Esophagus muscularis mucosa (tissue), 4 donors: ENCODE results near the gene TOR1B. TPM values are rescaled to one million over a fixed set of nuclear protein-coding genes. Genes with fewer than 3 reads are reported as not detected.

Experiments used
- DNase-seq: peaks from one replicate; pipeline ENCODE4 v3.0.0-alpha.2; 2017; ENCODE audit errors: extremely low spot score
- H3K27ac ChIP-seq, 4 donors: fragments of 200-600 bp; sonication (generic); replicated peaks in 1 of 4; 1 replicate in 3 of 4; 2 replicates in 1 of 4; pipeline ENCODE4 v1.5.1; 2016 to 2019; ENCODE audit warnings: mild to moderate bottlenecking in 1 of 4
- H3K27me3 ChIP-seq, 4 donors: fragments of 200-600 bp; sonication (generic); one replicate each; pipeline versions ENCODE4 v1.5.1 to v1.6.0; 2016 to 2019
- H3K36me3 ChIP-seq, 4 donors: fragments of 200-600 bp; sonication (generic); one replicate each; pipeline ENCODE4 v1.5.1; 2016 to 2019
- H3K4me1 ChIP-seq, 4 donors: fragments of 200-600 bp; sonication (generic); one replicate each; pipeline ENCODE4 v1.5.1; 2016 to 2019
- H3K4me3 ChIP-seq, 4 donors: fragments of 200-600 bp; sonication (generic); 1 replicate in 2 of 4; 2 replicates in 2 of 4; pipeline ENCODE4 v1.5.1; 2016 to 2019; ENCODE audit warnings: mild to moderate bottlenecking in 4 of 4, moderate library complexity in 1 of 4
- H3K9me3 ChIP-seq, 4 donors: fragments of 200-600 bp; sonication (generic); 1 replicate in 3 of 4; 2 replicates in 1 of 4; pipeline ENCODE4 v1.5.1; 2016 to 2019
- CTCF ChIP-seq, 3 experiments: fragments of 200-600 bp in 2 of 3; fragments of 450-650 bp in 1 of 3; sonication (generic) in 2 of 3; IDR thresholded peaks; one replicate each; pipeline ENCODE4 v1.5.1; 2017 to 2019; ENCODE audit warnings: antibody characterized with exemption in 3 of 3, mild to moderate bottlenecking in 2 of 3, moderate library complexity in 1 of 3
- EP300 ChIP-seq: sonication (generic); formaldehyde crosslinking; IDR thresholded peaks from one replicate; pipeline ENCODE4 v1.6.1; 2017; ENCODE audit warnings: antibody characterized with exemption
- POLR2A ChIP-seq: fragments of 450-650 bp; IDR thresholded peaks from one replicate; pipeline ENCODE4 v1.6.1; 2017; ENCODE audit warnings: antibody characterized with exemption, moderate library complexity, mild to moderate bottlenecking, low read depth
- POLR2AphosphoS5 ChIP-seq, 2 donors: sonication (generic); formaldehyde crosslinking; IDR thresholded peaks; one replicate each; pipeline ENCODE4 v1.6.1; 2017; ENCODE audit warnings: antibody characterized with exemption in 2 of 2
- WGBS: methylation state at CpG from one replicate; pipeline ENCODE4 v1.1.5; 2018; 5-methylcytosine and 5-hydroxymethylcytosine counted together
- intact Hi-C: fragments of 100-400 bp; cut with DNase I; formaldehyde crosslinking; loops from one replicate; pipeline ENCODE4 v1.15.1; 2023
- total RNA-seq, 4 donors: library from RNA; depleted of rRNA; stranded (reverse); fragments of >200 nt; gene quantifications; one replicate each; pipeline versions ENCODE4 v1.1.0 to v1.2.1, GENCODE V29; 2016

TOR1B gene
- total RNA-seq, 4 donors from 2014 or later, result 24.5 to 29.0 (median 26.0) TPM

GRCh38 chr9:129838707-129839259 lies 35.8 kb downstream of the TOR1B start:
- peaks cover 0 to 8% (median 7%) of the 10 kb centered on the region in 4 donors for H3K36me3 ChIP-seq
- intact Hi-C loops, result no loop called here
- no peak for TF ChIP-seq POLR2AphosphoS5 (IDR thresholded peaks at IDR 0.05)
- TF ChIP-seq CTCF (IDR thresholded peaks at IDR 0.05), result no peak
- no peak for TF ChIP-seq POLR2A
- TF ChIP-seq EP300, result no peak
- peaks cover 25 to 55% (median 50%) of the 10 kb centered on the region in 4 donors for H3K4me1 ChIP-seq
- WGBS, result 81% methylated on average over 12 of the region's 12 CpGs
- no peaks in the 10 kb centered on the region for H3K27me3 ChIP-seq
- no peak for DNase-seq
- H3K27ac ChIP-seq, result no peak overlapping the region
- H3K4me3 ChIP-seq, result no peak overlapping the region
- no peaks in the 10 kb centered on the region for H3K9me3 ChIP-seq

- H3K9me3 ChIP-seq, result no peaks in the 10 kb centered on the region
- DNase-seq, result no peak
- H3K27ac ChIP-seq, result peak overlapping the region in 1 of 4 donors; percentile 26
- intact Hi-C loops, result no loop called here
- no peak overlapping the region for H3K4me3 ChIP-seq
- WGBS, result 69% methylated on average over 10 of the region's 10 CpGs
- no peaks in the 10 kb centered on the region for H3K27me3 ChIP-seq
- peaks cover 0 to 11% (median 8%) of the 10 kb centered on the region in 4 donors for H3K36me3 ChIP-seq
- H3K4me1 ChIP-seq, result peaks cover 19 to 48% (median 43%) of the 10 kb centered on the region in 4 donors
- no peak for TF ChIP-seq EP300
- no peak for TF ChIP-seq POLR2AphosphoS5 (IDR thresholded peaks at IDR 0.05)
- no peak for TF ChIP-seq POLR2A
- no peak for TF ChIP-seq CTCF (IDR thresholded peaks at IDR 0.05)
These were observed 36.5 kb downstream of the TOR1B start for GRCh38 chr9:129839324-129840023.

GRCh38 chr9:129840034-129840433 lies 37.0 kb downstream of the TOR1B start:
- Histone ChIP-seq H3K36me3 (peaks cover 0 to 11% (median 8%) of the 10 kb centered on the region in 4 donors), H3K9me3 (no peaks in the 10 kb centered on the region), H3K27ac (peak overlapping the region in 1 of 4 donors; percentile 26), H3K27me3 (no peaks in the 10 kb centered on the region), H3K4me3 (no peak overlapping the region), H3K4me1 (peaks cover 19 to 47% (median 42%) of the 10 kb centered on the region in 4 donors)
- no peak for DNase-seq
- intact Hi-C loops, result no loop called here
- TF ChIP-seq EP300 (no peak), POLR2A (no peak), CTCF (IDR thresholded peaks at IDR 0.05) (no peak), POLR2AphosphoS5 (IDR thresholded peaks at IDR 0.05) (no peak)
- WGBS, result 89% methylated on average over 6 of the region's 8 CpGs

- Histone ChIP-seq H3K4me1 (peaks cover 16 to 43% (median 38%) of the 10 kb centered on the region in 4 donors), H3K4me3 (no peak overlapping the region), H3K27ac (no peak overlapping the region), H3K36me3 (peaks cover 0 to 11% (median 8%) of the 10 kb centered on the region in 4 donors), H3K27me3 (no peaks in the 10 kb centered on the region), H3K9me3 (no peaks in the 10 kb centered on the region)
- DNase-seq, result no peak
- TF ChIP-seq EP300 (no peak), POLR2A (no peak), POLR2AphosphoS5 (IDR thresholded peaks at IDR 0.05) (no peak), CTCF (IDR thresholded peaks at IDR 0.05) (no peak)
- intact Hi-C loops, result no loop called here
- 54% methylated on average over 4 of the region's 4 CpGs for whole genome bisulfite sequencing
These were observed 38.1 kb downstream of the TOR1B start for GRCh38 chr9:129841071-129841470.
